ENCODE results near the gene DCC.

Gene DCC

GRCh38 chr18:53115876-53116585 lies 776.0 kb downstream of the DCC start:
- DNase-seq: no peak

DNA sequence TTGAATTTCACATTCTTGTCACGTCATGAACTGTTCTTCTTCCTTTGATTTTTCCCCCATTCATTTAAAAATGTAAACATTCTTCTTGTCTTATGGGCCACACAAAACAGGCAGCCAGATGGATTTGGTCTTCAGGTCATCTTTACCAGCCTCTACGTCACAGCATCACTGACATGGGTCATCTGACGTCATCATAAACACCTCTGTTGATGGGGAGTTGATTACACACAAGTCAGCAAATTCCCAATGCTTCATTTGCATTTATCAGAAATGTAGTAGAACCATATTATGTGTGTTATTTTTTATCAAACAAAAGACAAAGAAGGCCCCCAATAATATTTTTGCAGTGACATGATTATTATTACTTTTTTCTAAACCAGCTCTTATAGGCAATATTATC lies 777.9 kb downstream of the DCC start:
- no peak for DNase-seq

DNA sequence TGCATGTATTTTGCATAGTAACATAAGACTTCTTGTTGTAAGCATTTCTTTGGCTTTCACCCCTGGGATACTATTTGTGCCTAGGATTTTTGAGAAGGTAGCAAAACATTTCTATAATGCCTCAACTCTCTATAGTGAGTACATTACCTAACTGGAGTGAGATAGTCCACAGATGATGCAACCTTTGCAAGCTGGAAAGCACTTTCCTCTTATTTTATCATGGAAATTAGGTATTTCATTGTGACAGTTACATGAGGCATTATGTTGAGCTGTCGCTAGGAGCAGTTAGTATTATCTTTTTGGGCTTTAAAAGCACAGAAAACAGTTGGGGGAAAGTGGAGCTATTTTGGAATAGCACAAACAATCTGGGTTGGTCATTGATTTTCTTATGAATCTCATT lies 786.2 kb downstream of the DCC start:
- no peak for DNase-seq

DNA sequence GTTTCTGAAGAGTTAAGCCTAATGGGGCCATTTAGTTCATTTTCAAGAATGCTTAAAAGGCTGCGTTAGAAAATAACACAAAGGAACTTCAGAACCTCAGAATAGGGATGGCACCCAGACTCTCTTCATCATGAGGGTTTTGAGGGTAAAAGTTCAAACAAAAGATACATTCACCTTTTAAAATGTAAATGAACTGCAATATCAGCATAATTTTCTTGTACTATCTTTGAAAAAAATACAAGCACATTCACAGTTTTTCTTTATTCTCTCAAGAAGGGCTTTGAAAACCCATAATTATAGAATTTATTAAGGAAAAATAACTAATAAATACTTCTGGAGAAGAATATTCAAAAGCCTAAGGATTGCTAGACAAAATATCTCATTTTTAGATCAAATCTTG lies 791.0 kb downstream of the DCC start:
- no peak for DNase-seq

DNA sequence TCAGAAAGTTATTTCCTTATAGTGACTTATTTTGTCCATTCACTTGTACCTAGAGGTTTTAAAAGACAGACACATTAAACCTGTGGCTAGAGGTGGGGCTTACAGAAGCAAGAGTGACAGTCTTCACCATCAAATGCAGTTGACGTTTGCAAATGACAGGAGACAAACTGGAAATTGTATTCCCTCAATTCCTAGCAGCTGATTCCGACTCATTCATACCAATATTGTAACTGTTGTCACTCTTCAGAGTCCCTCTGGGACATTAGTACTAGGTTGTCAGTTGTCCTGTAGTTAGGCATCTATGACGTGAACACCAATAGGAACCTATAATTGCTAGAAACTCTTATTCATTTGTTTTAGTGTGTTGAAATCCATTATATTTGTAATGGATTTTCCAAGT lies 794.7 kb downstream of the DCC start:
- DNase-seq: no peak

GRCh38 chr18:53135654-53136053 lies 795.7 kb downstream of the DCC start:
- no peak for DNase-seq

DNA sequence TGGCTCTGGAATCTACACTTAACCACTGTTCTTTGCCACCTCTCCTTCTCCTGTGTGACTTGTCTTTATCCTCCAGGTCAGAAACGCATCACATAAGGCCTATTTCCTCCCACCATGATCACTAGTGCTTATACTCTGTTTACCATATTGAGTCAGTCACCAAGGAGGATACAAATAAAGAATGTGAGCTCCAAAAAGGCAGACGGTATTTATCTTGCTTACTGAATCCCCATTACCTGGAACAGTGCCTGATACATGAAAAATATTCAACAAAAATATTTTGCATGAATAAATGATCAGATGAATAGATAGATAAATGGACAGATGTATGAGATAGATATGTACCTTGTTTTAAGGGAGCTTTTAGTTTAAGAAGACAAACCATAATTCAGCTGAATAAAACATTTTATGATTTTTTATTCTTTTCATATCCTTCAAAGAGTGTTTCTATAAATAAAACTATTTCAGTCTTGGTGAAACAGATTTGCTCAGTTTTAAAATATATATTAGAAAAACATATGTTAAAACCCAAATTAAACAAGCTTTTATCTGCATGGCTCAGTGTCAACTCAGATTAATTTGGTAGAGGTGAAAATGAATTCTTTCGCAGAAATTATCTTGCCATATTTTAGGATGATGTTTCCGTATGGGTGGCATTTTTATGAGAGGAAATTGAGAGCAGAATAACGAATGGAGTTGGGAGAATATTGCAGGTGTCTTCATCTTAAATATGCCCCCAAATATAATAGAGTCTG lies 799.9 kb downstream of the DCC start:
- DNase-seq: no peak

GRCh38 chr18:53142005-53142404 lies 802.0 kb downstream of the DCC start:
- no peak for DNase-seq

- DNase-seq: no peak
Observed at GRCh38 chr18:53147472-53147871, 807.5 kb downstream of the DCC start.

DNA sequence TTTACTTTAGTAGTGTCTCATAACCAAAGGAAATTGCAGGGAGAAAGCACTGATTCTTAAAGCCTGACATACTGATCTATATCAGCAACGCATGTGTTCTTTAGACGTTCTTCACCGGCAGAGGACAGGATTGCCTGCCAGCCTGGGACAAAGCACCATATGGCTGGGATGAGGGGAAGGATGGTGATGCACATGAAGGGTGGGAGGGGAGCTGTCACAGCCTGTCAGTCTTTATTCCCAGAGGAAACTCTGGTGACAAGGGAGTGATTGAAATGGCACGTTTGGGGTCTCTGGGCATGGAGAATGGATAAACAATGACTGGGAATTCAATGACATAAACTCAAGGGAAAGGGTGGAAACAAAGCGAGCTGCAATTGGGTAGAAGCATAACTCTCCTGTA lies 808.1 kb downstream of the DCC start:
- no peak for DNase-seq

DNA sequence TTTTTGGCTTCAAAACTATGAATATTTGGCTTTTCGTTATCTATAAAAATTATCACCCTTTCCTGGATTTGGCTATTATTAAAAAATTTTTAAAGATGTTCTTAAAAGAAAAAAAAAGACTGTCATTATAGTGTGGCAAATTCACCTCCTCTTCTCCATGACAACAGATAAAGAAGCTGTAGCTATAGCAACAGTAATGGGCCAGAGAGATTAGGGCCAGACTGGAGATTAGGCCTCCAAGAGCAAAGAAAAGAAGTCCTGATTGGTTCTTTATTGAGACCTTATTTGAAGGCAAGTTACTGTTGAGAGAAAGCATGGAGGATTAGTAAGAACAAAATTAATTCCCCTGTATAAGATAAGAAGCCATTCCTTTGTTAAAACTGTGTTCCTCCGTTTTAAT lies 812.5 kb downstream of the DCC start:
- no peak for DNase-seq

DNA sequence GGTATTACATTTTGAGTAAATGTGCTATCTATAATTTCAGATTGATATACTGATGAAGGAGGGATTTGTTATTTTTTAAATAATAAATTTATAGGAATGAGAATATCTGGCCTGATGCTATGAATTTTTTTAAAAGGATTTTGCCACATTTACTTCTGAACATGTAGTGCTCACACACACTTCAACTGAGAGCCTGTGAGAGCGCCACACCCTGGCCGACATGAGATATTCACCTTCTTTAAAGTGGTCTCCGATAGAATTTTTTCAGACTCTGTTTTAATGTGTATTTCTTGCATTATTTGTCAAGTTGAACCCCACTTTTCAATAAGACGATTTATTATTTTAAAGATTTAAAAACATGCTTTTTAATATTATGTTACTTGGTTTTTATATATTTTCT lies 813.3 kb downstream of the DCC start:
- no peak for DNase-seq

DNA sequence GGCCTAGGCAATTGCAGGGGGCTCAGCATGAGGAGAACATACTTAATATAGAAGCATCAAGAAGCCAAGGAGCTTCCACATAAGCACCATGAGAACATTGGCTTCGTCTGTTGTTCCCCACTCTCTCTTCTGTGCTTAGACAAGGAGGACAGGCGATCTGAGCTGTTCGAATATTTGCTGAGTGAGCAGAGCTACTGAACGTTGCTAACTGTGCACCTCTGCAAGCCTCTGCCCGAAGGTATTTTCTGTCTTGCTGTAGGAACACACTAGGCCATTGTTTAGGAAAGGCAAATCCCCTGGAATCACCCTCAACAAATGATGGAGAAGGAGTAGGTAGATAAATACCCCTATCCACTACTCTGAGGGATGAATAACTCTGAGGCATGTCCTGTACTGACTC lies 813.8 kb downstream of the DCC start:
- DNase-seq: no peak

DNA sequence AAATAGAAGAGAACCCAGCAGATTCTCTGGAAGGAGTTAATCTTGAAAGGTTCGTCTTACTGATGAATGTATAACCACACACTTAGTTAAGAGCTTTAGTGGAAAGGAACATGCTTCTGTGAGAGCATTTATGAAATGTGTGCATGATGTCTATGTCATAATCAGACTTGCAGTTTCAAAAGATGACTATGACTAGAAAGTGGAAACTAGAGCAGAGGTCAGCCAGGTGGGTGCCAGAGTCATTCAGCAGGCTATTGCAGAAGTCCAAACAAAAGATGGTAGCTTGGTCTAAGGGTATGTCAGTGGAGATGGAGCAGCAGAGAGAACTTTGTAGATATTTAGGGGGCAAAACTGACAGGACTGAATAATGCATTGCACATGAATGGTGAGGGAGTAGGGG lies 825.8 kb downstream of the DCC start:
- no peak for DNase-seq

- no peak for DNase-seq
Observed at GRCh38 chr18:53169346-53169745, 829.3 kb downstream of the DCC start.

DNA sequence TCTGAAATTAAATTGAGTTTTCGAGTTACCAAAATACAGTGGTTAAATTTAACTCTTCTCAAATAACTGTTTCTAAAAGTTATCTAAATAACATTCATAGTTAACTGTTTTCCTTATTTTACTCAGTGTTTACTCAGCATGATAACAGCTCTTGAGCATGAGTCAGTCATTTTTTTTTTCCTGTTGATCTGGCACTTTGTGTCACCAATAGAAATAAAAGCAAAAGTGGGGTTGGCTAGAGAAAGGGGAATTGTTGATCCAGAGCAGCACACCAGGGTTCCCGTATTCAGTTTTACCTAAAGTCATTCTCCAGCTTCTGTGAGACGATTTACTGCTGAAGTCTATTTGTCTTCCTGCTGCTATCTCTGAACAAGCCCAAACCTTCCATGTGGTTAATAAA lies 851.6 kb downstream of the DCC start:
- DNase-seq: no peak

DNA sequence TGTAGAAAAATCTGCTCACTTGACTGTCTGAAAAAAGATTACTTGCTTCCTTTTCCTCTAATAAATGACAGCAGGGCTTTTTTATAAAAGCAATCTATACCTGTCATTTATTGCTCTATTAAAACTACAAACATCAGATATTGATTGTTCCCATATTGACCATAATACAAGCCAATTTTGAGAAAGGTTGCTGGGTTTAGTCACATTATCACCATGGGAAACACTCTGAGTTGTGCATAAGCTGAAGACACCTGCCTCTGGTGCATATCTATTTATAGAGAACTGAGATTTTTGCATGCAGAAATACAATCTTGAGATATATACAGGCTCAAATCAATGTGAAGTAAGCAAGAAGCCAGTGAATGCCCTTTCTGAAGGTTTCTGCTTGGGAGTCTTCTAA lies 853.9 kb downstream of the DCC start:
- DNase-seq: no peak

DNA sequence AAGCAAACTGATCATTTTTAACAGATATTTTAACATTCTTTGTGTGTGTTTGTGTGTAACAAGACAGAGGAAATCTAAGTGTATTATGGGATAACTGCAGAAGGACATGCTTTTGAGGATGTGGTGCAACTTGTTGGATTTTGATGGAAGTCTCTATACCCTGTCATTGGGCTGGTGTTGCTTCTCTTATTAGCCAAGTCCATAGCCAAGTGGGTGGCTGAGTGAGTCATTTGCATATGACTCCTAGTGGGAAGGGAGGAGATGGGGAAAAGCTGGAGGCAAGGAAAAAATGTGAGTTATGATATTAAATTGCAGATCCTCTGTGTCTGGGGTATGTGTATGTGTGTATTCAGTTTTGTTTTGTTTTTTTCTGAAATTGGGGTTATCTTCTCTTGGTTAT lies 879.9 kb downstream of the DCC start:
- no peak for DNase-seq

GRCh38 chr18:53224128-53224778 lies 884.3 kb downstream of the DCC start:
- DNase-seq: no peak

DNA sequence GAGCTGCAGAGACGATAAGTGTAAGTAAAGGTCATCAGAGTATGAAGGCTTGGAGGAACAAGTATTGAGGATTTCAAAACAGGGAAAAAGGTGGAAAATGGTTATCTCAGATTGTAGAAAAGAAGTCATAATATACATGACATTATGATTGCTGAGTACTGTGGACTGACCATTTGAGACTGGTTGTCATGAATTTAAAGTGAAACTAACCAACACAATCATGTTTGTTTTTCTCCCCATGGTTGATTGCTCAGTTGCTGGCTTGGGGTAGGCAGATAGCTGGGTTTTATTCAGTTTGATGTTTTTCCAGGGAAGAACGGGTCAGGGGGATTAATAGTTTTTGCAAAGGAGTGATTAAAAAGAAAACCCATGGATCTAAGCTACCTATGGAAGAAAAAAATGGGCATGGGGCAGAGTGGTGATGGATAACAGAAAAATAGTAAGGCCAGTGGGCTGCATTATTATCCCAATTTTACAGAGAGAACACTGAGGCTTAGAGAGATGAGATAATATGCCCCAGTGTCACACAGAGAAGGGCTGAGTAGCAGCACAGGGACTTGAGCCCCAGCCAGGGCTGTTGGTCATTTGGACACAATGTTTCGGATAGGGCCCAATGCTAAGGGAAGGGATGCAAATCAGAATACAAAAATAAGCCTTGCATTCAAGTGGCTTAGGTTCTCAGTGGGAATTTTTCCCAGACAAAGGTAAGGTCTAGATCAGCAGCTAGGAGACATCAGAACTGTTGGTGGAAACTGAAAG lies 885.7 kb downstream of the DCC start:
- no peak for DNase-seq

DNA sequence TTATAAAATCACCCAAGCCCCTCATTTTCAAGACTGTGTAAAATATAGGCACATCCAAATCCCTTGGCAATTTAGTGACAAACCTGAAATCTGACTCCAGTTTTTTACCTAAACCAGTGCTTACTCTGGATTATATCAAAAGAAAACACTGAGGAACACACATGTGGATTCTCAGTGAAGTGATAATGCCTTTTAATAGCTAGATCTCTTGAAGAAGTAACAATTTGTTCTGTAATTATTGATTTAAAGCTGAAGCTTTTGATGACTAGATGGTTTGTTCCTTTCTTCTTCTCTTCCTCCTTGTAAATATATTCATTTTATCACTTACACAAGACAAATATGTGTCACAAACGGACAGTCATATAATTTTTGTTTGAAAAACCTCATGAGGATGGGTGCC lies 894.6 kb downstream of the DCC start:
- no peak for DNase-seq

GRCh38 chr18:53241161-53241560 lies 901.2 kb downstream of the DCC start:
- DNase-seq: no peak

DNA sequence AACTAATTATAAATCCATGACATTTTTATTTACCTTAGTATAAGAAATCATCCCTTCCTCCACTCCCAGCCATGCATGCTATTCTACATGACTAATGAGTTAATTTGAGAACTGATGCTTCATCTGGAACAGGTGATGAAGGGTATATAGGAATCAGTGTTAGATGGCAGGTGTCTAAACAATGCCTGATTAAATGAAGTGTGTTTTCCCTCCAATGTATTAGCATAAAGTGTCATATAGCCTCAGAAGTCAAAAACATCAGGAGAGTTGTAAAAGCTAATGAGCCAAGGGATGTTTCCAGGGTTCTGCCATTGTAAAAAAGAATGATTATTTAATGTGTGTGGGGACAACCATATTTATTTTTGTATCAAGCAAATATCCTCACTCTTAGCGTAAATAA lies 913.8 kb downstream of the DCC start:
- DNase-seq: no peak

- DNase-seq: no peak
Observed at GRCh38 chr18:53254265-53254664, 914.3 kb downstream of the DCC start.
